ENCODE measurements around the gene AGBL5. TPM values are rescaled to one million over a fixed set of nuclear protein-coding genes. Genes with fewer than 3 reads are reported as not detected.

Gene AGBL5
- total and polyA plus RNA-seq, 2 of the 13 experiments (the other 11 are each of a cell fraction or from before 2014, with no cell fraction given): 55.9 to 73.3 TPM

DNA sequence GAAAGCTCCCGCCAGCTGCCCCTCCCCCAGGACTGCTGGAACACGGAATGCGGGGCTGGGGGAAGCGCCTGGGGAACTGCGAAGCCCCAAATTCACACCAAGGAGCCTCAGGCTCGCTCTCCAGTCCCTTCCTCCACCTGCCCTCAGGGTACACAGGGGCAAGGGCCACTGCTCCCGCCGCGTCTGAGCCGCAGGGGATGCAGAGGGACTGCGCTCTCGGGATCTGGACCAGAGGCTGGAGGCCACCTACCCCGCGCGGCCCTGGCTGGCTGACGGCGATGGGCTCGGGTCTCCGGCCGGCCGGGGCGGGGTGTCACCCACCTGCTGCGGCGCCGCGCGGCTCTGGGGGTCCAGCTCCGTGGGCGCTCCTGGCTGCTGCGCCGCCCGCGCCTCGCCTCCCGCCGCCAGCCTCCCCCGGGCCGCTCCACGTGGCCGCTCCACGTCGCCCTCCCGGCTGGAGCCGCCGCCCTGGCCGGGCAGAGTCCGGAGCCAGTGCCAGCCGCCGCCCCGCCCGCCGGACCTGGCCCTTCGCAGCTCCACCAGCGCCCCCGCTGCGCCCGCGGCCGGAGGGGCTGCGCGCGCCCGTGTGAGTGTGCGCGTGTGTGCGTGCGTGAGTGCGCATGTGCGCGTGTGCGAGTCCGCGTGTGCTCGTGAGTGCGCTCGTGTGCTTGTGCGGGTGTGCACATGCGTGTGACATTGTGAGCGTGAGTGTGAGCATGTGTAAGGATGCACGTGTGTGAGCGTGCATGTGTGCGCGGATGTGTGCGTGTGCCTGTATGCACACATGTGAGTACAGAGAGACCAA lies 67.3 kb downstream of the AGBL5 start, which contains the start of gene CGREF1 (continued):
- TF ChIP-seq ZNF10 (CRISPR knock-in tag; IDR thresholded peaks at IDR 0.05; ENCODE audit: borderline replicate concordance, low read depth) (no peak), ZNF589 (CRISPR knock-in tag; conservative IDR thresholded peaks at IDR 0.05) (no peak), ZNF784 (CRISPR knock-in tag; IDR thresholded peaks at IDR 0.05; ENCODE audit: borderline replicate concordance) (0 out of 2 replicates have a peak, but pooled peaks have one; percentile 58), GABPA (IDR thresholded peaks at IDR 0.05; ENCODE audit: low read depth, low read length) (no peak), GABPA (CRISPR knock-in tag; IDR thresholded peaks at IDR 0.05; ENCODE audit: low read depth) (no peak), ZNF629 (CRISPR knock-in tag; conservative IDR thresholded peaks at IDR 0.05) (no peak), CREB1 (IDR thresholded peaks at IDR 0.05) (no peak), CREB1 (CRISPR knock-in tag; IDR thresholded peaks at IDR 0.05) (no peak), RNF2 (conservative IDR thresholded peaks at IDR 0.05; ENCODE audit: low read depth) (peak; percentile 74), TFDP2 (CRISPR knock-in tag; IDR thresholded peaks at IDR 0.05) (no peak; the same call in 1 of the 2 replicates), HIVEP1 (CRISPR knock-in tag; IDR thresholded peaks at IDR 0.05) (no peak; the same call in 1 of the 2 replicates), ZNF138 (CRISPR knock-in tag; IDR thresholded peaks at IDR 0.05; ENCODE audit: low read depth) (0 out of 2 replicates have a peak, but pooled peaks have one; percentile 9), KIAA2018 (CRISPR knock-in tag; IDR thresholded peaks at IDR 0.05; ENCODE audit: borderline replicate concordance) (no peak), ZFP62 (CRISPR knock-in tag; IDR thresholded peaks at IDR 0.05) (no peak), ZNF776 (CRISPR knock-in tag; IDR thresholded peaks at IDR 0.05) (no peak; the same call in 1 of the 2 replicates), ZNF329 (CRISPR knock-in tag; IDR thresholded peaks at IDR 0.05; ENCODE audit: low read depth) (0 out of 2 replicates have a peak, but pooled peaks have one; percentile 37), GATAD2A (CRISPR knock-in tag; IDR thresholded peaks at IDR 0.05) (no peak), TP53 (CRISPR knock-in tag; conservative IDR thresholded peaks at IDR 0.05) (no peak), PCBP1 (IDR thresholded peaks at IDR 0.05; ENCODE audit: borderline replicate concordance, low read depth, low read length) (no peak), PAX8 (CRISPR knock-in tag; IDR thresholded peaks at IDR 0.05; ENCODE audit: borderline replicate concordance) (peak; percentile 31; the same call in 1 of the 2 replicates), JUNB (CRISPR knock-in tag; IDR thresholded peaks at IDR 0.05; ENCODE audit: borderline replicate concordance) (no peak)

Measured in HepG2 (cell line).